ENCODE measurements around the gene SERP2. TPM values are rescaled to one million over a fixed set of nuclear protein-coding genes. Genes with fewer than 3 reads are reported as not detected.

The SERP2 gene
- total and polyA plus RNA-seq, 9 donors: 4.6 to 6.8 (median 5.5) TPM

DNA sequence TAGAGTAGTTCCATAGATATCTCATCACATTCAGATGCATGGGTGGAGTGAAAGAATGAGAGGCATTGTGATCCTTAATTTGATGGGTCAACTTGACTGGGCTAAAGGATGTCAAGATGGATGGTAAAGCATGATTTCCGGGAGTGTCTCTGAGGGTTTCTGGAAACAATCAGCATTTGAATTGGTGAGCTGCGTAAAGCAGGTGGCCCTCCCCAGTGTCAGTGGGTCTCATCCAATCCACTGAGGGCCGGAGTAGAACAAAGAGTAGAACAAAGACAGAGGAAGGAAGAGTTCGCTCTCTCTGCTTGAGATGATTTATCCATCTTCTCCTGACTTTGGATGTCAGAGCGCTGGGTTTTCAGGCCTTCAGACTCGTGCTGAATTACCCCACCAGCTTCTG, 43.1 kb downstream of the SERP2 start:
- Histone ChIP-seq H3K27ac (ENCODE audit: low read length) (no peak overlapping the region), H3K36me3 (ENCODE audit: control insufficient read depth, insufficient read depth, low read length) (no peaks in the 10 kb centered on the region), H3K4me3 (ENCODE audit: low read length) (no peak overlapping the region), H3K9me3 (replicated peaks; ENCODE audit: control insufficient read depth, low read depth, low read length) (no peaks in the 10 kb centered on the region), H3K4me1 (ENCODE audit: control insufficient read depth, insufficient read depth, low read length) (no peaks in the 10 kb centered on the region), H3K27me3 (ENCODE audit: control insufficient read depth, insufficient read depth, low read length) (peaks cover 3% of the 10 kb centered on the region)
- 95% methylated on average over 5 of the region's 6 CpGs for WGBS (ENCODE audit: insufficient coverage)
- DNase-seq: no peak

DNA sequence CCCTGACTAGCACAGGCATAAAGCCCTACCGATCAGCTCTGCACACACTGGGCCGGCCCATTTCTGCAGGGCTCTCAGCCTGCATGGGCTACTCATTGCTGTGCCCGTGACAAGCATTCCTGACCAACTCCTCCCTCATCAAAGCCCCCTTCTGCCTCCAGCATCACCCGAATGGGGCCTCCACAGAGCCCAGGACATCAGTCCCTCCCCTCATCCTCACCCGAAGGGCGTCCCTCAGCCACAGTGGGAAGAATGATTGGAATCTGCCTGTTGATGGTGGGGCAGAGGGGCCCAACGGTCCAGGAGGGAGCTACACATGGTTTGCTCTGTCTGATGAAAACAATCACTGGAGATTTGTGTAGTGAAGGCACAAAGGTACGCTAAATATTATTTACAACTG, 43.8 kb downstream of the SERP2 start:
- H3K36me3 ChIP-seq (ENCODE audit: control insufficient read depth, insufficient read depth, low read length): no peaks in the 10 kb centered on the region
- no peaks in the 10 kb centered on the region for H3K4me1 ChIP-seq (ENCODE audit: control insufficient read depth, insufficient read depth, low read length)
- H3K9me3 ChIP-seq (replicated peaks; ENCODE audit: control insufficient read depth, low read depth, low read length): no peaks in the 10 kb centered on the region
- no peak overlapping the region for H3K4me3 ChIP-seq (ENCODE audit: low read length)
- H3K27ac ChIP-seq (ENCODE audit: low read length): no peak overlapping the region
- H3K27me3 ChIP-seq (ENCODE audit: control insufficient read depth, insufficient read depth, low read length): peaks cover 3% of the 10 kb centered on the region
- WGBS (ENCODE audit: insufficient coverage): 71% methylated on average over 4 of the region's 8 CpGs
- no peak for DNase-seq

DNA sequence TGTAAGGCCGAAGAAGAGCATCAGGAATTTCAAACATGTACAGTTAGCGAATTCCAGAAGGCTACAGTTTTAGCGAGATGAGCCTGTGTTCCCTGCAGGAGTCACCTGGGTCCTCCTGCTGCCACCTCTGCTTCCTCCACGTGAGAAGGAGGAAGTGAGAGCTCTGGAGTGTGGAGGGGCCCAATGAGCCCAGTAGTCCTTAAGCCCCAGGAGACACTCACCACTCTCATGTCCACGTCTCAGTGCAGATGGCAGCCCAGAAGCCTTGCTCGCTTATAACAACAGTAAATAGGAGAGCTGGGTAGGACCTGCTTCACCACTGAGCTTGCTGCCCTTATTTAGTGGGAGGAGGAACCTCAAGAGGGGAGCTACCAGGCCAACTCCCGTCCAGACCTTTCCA, 44.3 kb downstream of the SERP2 start:
- peaks cover 2% of the 10 kb centered on the region for H3K4me1 ChIP-seq (ENCODE audit: control insufficient read depth, insufficient read depth, low read length)
- H3K4me3 ChIP-seq (ENCODE audit: low read length): no peak overlapping the region
- no peak for DNase-seq
- H3K9me3 ChIP-seq (replicated peaks; ENCODE audit: control insufficient read depth, low read depth, low read length): no peaks in the 10 kb centered on the region
- 63% methylated on average over 4 of the region's 7 CpGs for WGBS (ENCODE audit: insufficient coverage)
- peaks cover 3% of the 10 kb centered on the region for H3K27me3 ChIP-seq (ENCODE audit: control insufficient read depth, insufficient read depth, low read length)
- no peaks in the 10 kb centered on the region for H3K36me3 ChIP-seq (ENCODE audit: control insufficient read depth, insufficient read depth, low read length)
- no peak overlapping the region for H3K27ac ChIP-seq (ENCODE audit: low read length)

DNA sequence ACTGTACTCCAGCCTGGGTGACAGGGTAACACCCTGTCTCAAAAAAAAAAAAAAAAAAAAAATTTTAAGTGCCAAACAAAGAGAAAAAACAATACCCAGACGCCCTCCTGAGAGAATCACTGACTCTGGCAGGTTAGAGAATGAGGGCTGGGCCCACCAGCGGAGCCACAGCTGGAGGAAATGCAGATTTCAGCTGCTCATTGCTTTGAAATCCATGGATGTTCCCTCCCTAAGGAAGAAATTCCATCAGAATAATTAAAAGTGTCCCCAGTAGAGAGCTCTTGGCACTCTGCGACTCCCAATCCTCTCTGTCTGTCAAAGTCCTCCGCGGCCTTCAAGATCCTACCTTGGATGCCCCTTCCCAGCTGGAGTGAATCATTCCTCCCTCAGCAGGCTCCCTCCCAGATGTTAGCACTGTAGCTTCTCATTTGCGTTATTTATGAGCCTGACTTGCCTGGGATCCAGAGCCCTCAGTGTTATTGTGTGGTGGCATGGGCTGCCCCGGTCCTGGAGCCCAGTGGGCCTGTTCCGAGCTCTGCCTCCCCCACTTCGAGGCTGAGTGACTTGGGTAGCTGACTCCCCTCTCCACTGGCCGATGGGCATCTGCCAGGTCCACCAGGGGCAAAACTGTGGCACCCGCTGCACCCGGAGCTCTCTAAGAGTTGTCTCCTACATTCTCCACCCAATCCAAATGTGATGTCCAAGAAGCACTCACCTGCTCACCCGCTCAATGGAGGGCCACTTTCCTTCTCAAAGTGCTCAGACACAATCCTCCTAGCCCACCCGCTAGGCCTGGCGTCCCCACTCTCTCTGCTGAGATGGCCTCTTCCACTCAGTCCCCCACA, 47.0 kb downstream of the SERP2 start:
- Histone ChIP-seq H3K36me3 (ENCODE audit: control insufficient read depth, insufficient read depth, low read length) (no peaks in the 10 kb centered on the region), H3K4me1 (ENCODE audit: control insufficient read depth, insufficient read depth, low read length) (peaks cover 4% of the 10 kb centered on the region), H3K9me3 (replicated peaks; ENCODE audit: control insufficient read depth, low read depth, low read length) (no peaks in the 10 kb centered on the region), H3K27ac (ENCODE audit: low read length) (no peak overlapping the region), H3K4me3 (ENCODE audit: low read length) (no peak overlapping the region), H3K27me3 (ENCODE audit: control insufficient read depth, insufficient read depth, low read length) (peaks cover 3% of the 10 kb centered on the region)
- WGBS (ENCODE audit: insufficient coverage): 76% methylated on average over 14 of the region's 15 CpGs
- no peak for DNase-seq

DNA sequence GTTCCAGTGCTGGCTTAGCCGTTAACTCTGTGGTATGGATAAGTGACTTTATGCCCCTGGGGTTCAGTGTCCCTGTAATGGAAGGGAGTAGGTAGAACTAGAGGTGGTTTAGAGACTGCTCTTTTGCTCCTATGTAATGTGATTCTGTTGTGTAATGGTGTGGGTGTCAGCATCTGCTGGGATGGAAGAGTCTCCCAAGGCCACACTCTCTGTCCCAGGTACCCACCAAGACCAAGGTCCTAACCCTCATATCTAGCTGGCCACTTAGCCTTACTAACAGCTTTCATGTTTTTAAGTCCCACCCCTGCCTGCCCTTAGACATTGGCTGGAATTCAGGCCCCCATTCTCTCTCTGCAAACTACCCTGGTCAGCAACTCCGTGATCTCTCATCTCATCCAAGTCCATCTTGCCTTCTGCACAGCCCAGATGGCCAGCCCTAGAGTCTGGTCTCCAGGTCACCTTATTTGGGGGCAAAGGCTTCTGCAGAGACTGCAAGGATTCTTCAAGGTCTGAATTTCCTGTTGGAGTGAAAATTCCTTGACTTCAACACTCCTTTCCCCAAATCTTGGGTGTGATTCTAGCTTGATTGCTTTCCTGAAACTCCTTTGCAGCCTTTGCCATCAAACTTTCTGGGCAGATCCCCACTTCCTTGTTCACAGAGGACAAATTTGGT, 48.4 kb downstream of the SERP2 start:
- peaks cover 3% of the 10 kb centered on the region for H3K27me3 ChIP-seq (ENCODE audit: control insufficient read depth, insufficient read depth, low read length)
- no peaks in the 10 kb centered on the region for H3K36me3 ChIP-seq (ENCODE audit: control insufficient read depth, insufficient read depth, low read length)
- 88% methylated on average over 1 of the region's 2 CpGs for WGBS (ENCODE audit: insufficient coverage)
- H3K4me1 ChIP-seq (ENCODE audit: control insufficient read depth, insufficient read depth, low read length): peaks cover 4% of the 10 kb centered on the region
- DNase-seq: no peak
- H3K9me3 ChIP-seq (replicated peaks; ENCODE audit: control insufficient read depth, low read depth, low read length): no peaks in the 10 kb centered on the region
- no peak overlapping the region for H3K4me3 ChIP-seq (ENCODE audit: low read length)
- H3K27ac ChIP-seq (ENCODE audit: low read length): no peak overlapping the region

DNA sequence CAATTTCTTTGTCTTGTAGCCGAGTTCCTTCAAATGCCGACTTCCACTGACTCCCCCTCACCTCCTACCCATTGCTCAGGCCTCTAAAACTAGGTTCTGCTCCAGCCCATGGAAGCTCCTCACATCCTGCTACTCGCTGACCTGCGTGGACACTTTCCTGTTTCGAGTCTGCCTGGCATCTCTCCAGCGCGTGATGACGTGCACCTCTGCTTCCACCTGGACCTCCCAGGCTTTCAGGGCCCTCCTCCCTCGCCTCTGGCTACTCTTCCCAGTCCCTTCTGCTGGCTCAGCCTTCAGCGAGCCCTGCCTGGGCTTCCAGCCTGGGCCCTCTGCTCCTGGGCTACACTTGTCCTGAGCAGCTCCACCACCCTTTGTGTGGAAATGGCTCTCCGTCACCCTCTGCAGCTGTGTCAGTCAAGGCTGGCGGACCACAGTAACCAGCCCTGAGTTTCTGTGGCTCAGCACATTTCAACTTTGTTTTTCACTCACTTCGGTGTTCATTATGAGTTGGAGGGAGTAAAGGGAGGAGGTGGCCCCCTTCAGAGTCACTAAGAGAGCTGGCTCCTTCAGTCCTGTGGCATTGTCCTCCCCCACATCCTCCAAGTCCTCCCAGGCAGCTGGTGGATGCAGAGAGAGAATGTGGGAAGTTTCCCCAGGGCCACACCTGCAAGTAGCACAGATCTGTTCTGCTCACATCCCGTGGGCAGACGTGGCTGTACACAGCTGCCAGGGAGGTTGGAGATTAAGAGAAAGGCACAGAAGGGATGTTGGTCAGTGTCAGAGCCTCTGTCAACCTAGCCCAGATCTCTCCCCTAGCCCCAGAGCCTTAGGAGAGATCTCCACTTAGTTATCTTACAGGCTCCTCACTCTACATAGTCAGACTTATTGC, 49.4 kb downstream of the SERP2 start:
- Histone ChIP-seq H3K4me3 (ENCODE audit: low read length) (no peak overlapping the region), H3K36me3 (ENCODE audit: control insufficient read depth, insufficient read depth, low read length) (no peaks in the 10 kb centered on the region), H3K27me3 (ENCODE audit: control insufficient read depth, insufficient read depth, low read length) (peaks cover 3% of the 10 kb centered on the region), H3K27ac (ENCODE audit: low read length) (no peak overlapping the region), H3K4me1 (ENCODE audit: control insufficient read depth, insufficient read depth, low read length) (peaks cover 4% of the 10 kb centered on the region), H3K9me3 (replicated peaks; ENCODE audit: control insufficient read depth, low read depth, low read length) (no peaks in the 10 kb centered on the region)
- no peak for DNase-seq
- 61% methylated on average over 13 of the region's 15 CpGs for WGBS (ENCODE audit: insufficient coverage)

DNA sequence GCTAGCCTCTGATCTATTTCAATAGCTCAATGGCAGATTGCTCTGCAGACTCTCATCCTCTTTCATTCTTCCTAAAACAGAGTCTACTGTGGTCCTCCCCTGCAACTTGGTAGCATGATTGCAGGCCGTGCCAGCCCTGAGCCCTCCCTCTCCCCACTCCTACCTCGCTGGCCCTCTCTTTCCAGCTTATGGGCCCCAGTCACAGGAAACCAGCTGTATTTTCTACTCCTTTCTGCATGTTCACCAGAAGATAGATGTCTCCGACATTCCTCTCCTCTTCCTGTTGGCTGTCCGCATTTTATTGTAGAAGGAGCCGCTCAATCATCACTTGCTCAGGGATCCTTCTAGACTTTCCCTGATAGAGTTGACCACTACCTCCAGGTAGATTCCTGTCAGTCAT, 50.2 kb downstream of the SERP2 start:
- H3K27ac ChIP-seq (ENCODE audit: low read length): no peak overlapping the region
- WGBS (ENCODE audit: insufficient coverage): 93% methylated on average over 4 of the region's 5 CpGs
- no peaks in the 10 kb centered on the region for H3K9me3 ChIP-seq (replicated peaks; ENCODE audit: control insufficient read depth, low read depth, low read length)
- DNase-seq: no peak
- no peak overlapping the region for H3K4me3 ChIP-seq (ENCODE audit: low read length)
- H3K4me1 ChIP-seq (ENCODE audit: control insufficient read depth, insufficient read depth, low read length): peaks cover 4% of the 10 kb centered on the region
- peaks cover 3% of the 10 kb centered on the region for H3K27me3 ChIP-seq (ENCODE audit: control insufficient read depth, insufficient read depth, low read length)
- no peaks in the 10 kb centered on the region for H3K36me3 ChIP-seq (ENCODE audit: control insufficient read depth, insufficient read depth, low read length)

DNA sequence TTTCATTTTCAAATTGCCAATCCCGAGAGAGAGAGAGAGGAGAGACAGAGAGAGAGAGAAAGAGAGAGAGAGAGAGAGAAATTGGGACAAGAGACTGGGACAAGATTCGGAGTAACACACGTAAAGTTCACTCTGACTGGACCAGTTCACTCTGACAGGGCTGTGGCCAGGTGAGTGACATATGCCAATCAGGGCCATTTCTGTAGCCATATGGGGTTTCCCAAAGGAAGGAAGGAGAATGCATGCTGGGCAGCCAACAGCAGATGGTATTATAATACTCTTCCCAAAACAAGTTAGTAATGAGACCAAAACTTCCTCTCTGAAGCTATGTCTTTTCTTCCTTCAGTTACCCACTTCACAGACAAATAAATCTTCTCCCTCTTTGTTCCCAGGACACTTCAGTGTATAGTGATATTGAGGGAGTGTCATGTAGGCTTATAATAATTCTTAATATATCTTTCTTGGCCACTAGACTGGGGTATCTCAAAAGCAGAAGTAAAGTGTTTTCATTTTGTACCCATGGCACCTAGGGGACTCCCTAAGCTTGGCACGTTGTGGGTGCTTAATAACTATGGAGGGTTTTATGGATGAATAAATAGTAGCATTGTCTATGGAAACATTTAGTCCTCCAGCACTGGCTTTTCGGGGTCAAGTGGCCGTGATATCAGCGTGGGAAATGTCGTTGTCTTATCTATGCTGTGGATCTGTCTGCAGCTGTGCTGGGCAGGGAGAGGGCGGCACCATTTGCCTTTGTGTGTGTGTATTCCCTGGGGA, 51.6 kb downstream of the SERP2 start:
- 79% methylated on average over 5 of the region's 9 CpGs for WGBS (ENCODE audit: insufficient coverage)
- Histone ChIP-seq H3K27ac (ENCODE audit: low read length) (no peak overlapping the region), H3K27me3 (ENCODE audit: control insufficient read depth, insufficient read depth, low read length) (peaks cover 3% of the 10 kb centered on the region), H3K36me3 (ENCODE audit: control insufficient read depth, insufficient read depth, low read length) (no peaks in the 10 kb centered on the region), H3K4me1 (ENCODE audit: control insufficient read depth, insufficient read depth, low read length) (peaks cover 4% of the 10 kb centered on the region), H3K4me3 (ENCODE audit: low read length) (no peak overlapping the region), H3K9me3 (replicated peaks; ENCODE audit: control insufficient read depth, low read depth, low read length) (no peaks in the 10 kb centered on the region)
- no peak for DNase-seq

DNA sequence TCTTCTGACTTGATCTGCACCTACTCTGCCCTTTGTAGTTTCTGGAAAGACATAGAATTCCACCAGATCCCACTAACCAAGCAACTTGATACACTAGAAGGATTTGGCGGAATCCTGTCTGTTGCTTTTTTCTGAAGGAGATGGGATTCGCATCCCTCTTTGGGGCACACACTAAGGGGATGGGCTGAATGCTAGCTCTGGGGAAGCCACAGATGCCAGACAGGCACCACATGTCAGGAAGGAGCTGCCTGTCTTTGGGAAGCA, 52.1 kb downstream of the SERP2 start:
- no peak for DNase-seq
- no peaks in the 10 kb centered on the region for H3K36me3 ChIP-seq (ENCODE audit: control insufficient read depth, insufficient read depth, low read length)
- WGBS (ENCODE audit: insufficient coverage): 84% methylated on average over 2 of the region's 2 CpGs
- H3K4me3 ChIP-seq (ENCODE audit: low read length): no peak overlapping the region
- peaks cover 4% of the 10 kb centered on the region for H3K4me1 ChIP-seq (ENCODE audit: control insufficient read depth, insufficient read depth, low read length)
- H3K27me3 ChIP-seq (ENCODE audit: control insufficient read depth, insufficient read depth, low read length): no peaks in the 10 kb centered on the region
- H3K9me3 ChIP-seq (replicated peaks; ENCODE audit: control insufficient read depth, low read depth, low read length): no peaks in the 10 kb centered on the region
- H3K27ac ChIP-seq (ENCODE audit: low read length): no peak overlapping the region

Measured in muscle of leg (tissue), 11 donors.